Left lung (tissue), 10 donors: Measurements from ENCODE around the gene BANP. TPM values are rescaled to one million over a fixed set of nuclear protein-coding genes. Genes with fewer than 3 reads are reported as not detected.

ENCODE experiments used
- ATAC-seq: fragments of 200-7000 bp; cut with Tn5 transposase; one replicate; pipeline ENCODE4 v1.9.1; 2020; ENCODE audit warnings: moderate library complexity
- DNase-seq, 4 donors: peaks; one replicate each; pipeline ENCODE4 v3.0.0-alpha.2; 2013 to 2020
- H3K27ac ChIP-seq, 2 donors: fragments of 200-600 bp; sonication (generic) in 1 of 2; one replicate each; pipeline versions ENCODE4 v1.5.0 to v1.8.0; 2020 to 2021
- H3K27me3 ChIP-seq, 2 donors: fragments of 200-600 bp; sonication (generic) in 1 of 2; one replicate each; pipeline versions ENCODE4 v1.5.0 to v1.8.0; 2020 to 2021
- H3K36me3 ChIP-seq, 2 donors: fragments of 200-600 bp; sonication (generic) in 1 of 2; one replicate each; pipeline versions ENCODE4 v1.5.0 to v1.8.0; 2020 to 2021
- H3K4me1 ChIP-seq, 2 donors: fragments of 200-600 bp; one replicate each; pipeline ENCODE4 v1.8.0; 2021
- H3K4me3 ChIP-seq, 2 donors: fragments of 200-600 bp; sonication (generic) in 1 of 2; one replicate each; pipeline versions ENCODE4 v1.5.0 to v1.8.0; 2020 to 2021; ENCODE audit warnings: mild to moderate bottlenecking in 1 of 2
- H3K9me3 ChIP-seq, 2 donors: fragments of 200-600 bp; sonication (generic) in 1 of 2; one replicate each; pipeline versions ENCODE4 v1.5.0 to v1.8.0; 2020 to 2021
- CTCF ChIP-seq, 2 donors: fragments of 200-600 bp; sonication (generic) in 1 of 2; IDR thresholded peaks; one replicate each; pipeline versions ENCODE4 v1.5.0 to v1.8.0; 2021; ENCODE audit warnings: antibody characterized with exemption in 2 of 2
- intact Hi-C, 2 donors: fragments of 100-400 bp; cut with DNase I; formaldehyde crosslinking; loops; one replicate each; pipeline versions ENCODE4 v1.11.2 to v1.14.2; 2022
- polyA plus RNA-seq, 6 donors: library from polyadenylated mRNA; unstranded; fragments of 120-200 nt; gene quantifications; one replicate each; pipeline ENCODE4 v1.2.1, GENCODE V29; 2013; ENCODE audit not compliant: insufficient read length in 6 of 6
- total RNA-seq, 2 donors: library from RNA; stranded (reverse); fragmentation: NEBNext Ultra II Directional; extraction: Animal tissue kit (Norgen Biotek cat#: 25700); gene quantifications; one replicate each; pipeline ENCODE4 v1.2.1, GENCODE V29; 2021
- donor health status: DM: no; HTN: yes; CAD: no.
- donor health status: DM: no; HTN: no; CAD: no.

Gene BANP
- total and polyA plus RNA-seq, 8 donors = 19.3 to 35.9 (median 23.8) TPM

- peaks cover 0 to 65% of the 10 kb centered on the region in 2 donors for H3K36me3 ChIP-seq
- intact Hi-C loops = no loop called here
- H3K4me1 ChIP-seq = peaks cover 0 to 2% of the 10 kb centered on the region in 2 donors
- H3K9me3 ChIP-seq = no peaks in the 10 kb centered on the region
- no peak overlapping the region for H3K4me3 ChIP-seq
- no peaks in the 10 kb centered on the region for H3K27me3 ChIP-seq
- ATAC-seq = no peak
- peak in 1 of 4 donors; percentile 55 for DNase-seq
- no peak for TF ChIP-seq CTCF (IDR thresholded peaks at IDR 0.05)
- no peak overlapping the region for H3K27ac ChIP-seq
Observed at GRCh38 chr16:88005968-88006367, 54.7 kb downstream of the BANP start.

- Histone ChIP-seq H3K27me3 (no peaks in the 10 kb centered on the region), H3K27ac (no peak overlapping the region), H3K36me3 (peaks cover 0 to 70% of the 10 kb centered on the region in 2 donors), H3K4me1 (peaks cover 0 to 2% of the 10 kb centered on the region in 2 donors), H3K9me3 (no peaks in the 10 kb centered on the region), H3K4me3 (no peak overlapping the region)
- peak in 1 of 4 donors; percentile 53 for DNase-seq
- no peak for ATAC-seq
- intact Hi-C loops = no loop called here
- TF ChIP-seq CTCF (IDR thresholded peaks at IDR 0.05) = no peak
Observed at GRCh38 chr16:88007321-88007731, 56.1 kb downstream of the BANP start.

DNA sequence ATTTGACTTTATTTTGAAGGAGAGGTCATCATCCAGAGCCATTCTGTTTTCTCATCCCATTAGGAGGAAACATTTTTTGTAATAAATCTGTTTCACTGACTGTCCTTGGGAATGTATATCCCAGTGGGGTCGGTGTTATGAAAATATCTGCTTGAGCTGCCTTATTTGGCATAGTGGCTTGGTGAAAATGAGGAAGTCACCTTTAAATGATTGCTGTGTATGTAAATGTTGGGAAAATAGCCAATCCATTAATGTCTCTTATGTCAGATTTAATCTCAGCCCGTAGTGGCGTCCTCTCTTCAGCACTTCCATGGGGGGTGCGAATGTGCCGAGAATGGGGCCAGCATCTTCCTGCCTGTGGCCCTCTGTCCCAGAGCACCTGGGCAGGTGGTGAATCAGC, 57.6 kb downstream of the BANP start:
- Histone ChIP-seq H3K36me3 (peaks cover 0 to 76% of the 10 kb centered on the region in 2 donors), H3K27me3 (no peaks in the 10 kb centered on the region), H3K4me3 (no peak overlapping the region), H3K4me1 (peaks cover under 1 to 2% of the 10 kb centered on the region in 2 donors), H3K9me3 (no peaks in the 10 kb centered on the region), H3K27ac (no peak overlapping the region)
- no peak for ATAC-seq
- no peak for TF ChIP-seq CTCF (IDR thresholded peaks at IDR 0.05)
- intact Hi-C loops = no loop called here
- peak in 1 of 4 donors; percentile 24 for DNase-seq

DNA sequence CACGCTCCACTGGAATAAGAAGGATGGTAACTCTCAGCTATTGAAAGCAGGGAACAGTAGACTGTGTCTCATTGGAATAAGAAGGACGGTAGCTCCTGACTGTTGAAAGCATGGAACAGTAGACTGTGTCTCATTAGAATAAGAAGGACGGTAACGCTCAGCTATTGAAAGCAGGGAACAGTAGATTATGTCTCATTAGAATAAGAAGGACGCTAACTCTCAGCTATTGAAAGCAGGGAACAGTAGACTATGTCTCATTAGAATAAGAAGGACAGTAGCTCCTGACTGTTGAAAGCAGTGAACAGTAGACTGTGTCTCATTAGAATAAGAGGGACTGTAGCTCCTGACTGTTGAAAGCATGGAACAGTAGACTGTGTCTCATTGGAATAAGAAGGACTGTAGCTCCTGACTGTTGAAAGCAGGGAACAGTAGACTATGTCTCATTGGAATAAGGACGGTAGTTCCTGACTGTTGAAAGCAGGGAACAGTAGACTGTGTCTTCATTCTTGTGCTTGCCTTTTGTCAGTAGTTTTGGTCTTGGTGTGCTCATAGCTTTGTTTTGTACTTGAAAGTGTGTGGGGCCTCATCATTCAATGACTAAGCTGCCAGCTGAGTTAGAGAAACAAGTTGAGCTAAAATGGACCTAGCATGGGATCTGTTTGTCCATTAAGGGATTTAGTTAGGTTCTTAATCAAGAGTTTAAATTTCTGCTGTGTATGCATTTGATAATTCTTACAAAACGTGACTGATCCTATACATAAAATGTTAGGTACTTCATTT, 58.5 kb downstream of the BANP start:
- peaks cover 6 to 9% of the 10 kb centered on the region in 2 donors for H3K4me1 ChIP-seq
- intact Hi-C loops = no loop called here
- H3K36me3 ChIP-seq = peaks cover 0 to 66% of the 10 kb centered on the region in 2 donors

More for the DNA sequence above, 58.5 kb downstream of the BANP start:
- ATAC-seq (no peak), DNase-seq (no peak)
- no peak for TF ChIP-seq CTCF (IDR thresholded peaks at IDR 0.05)
- Histone ChIP-seq H3K27ac (no peak overlapping the region), H3K4me3 (no peak overlapping the region), H3K9me3 (no peaks in the 10 kb centered on the region), H3K27me3 (no peaks in the 10 kb centered on the region)
